ENCODE data around the gene MMP24OS. TPM values are rescaled to one million over a fixed set of nuclear protein-coding genes. Genes with fewer than 3 reads are reported as not detected.

Gene MMP24OS
- total RNA-seq, 6 experiments from 2014 or later, result 91.7 to 117 (median 105) TPM

- H3K9me3 Mint-ChIP-seq, result no peaks in the 10 kb centered on the region
- H3K36me3 Mint-ChIP-seq (ENCODE audit: low read depth), result peaks cover 45% of the 10 kb centered on the region
- H3K27ac Mint-ChIP-seq, result peak overlapping the region; percentile 57
- H3K4me3 Mint-ChIP-seq, result no peak overlapping the region; the same call in 1 of the 2 replicates
- H3K4me1 Mint-ChIP-seq (ENCODE audit: low read depth), result peaks cover 34% of the 10 kb centered on the region
- no peaks in the 10 kb centered on the region; the same call in none of the 2 replicates for H3K27me3 Mint-ChIP-seq (ENCODE audit: insufficient read depth)
- TF ChIP-seq CTCF (IDR thresholded peaks at IDR 0.05), result 0 out of 2 replicates have a peak, but pooled peaks have one; percentile 16
- DNase-seq, result no peak
These were observed 1.7 kb upstream of the MMP24OS start for GRCh38 chr20:35279533-35280174.

GRCh38 chr20:35279040-35279439 is 1.1 kb upstream of the MMP24OS start:
- H3K27me3 Mint-ChIP-seq (ENCODE audit: insufficient read depth), result no peaks in the 10 kb centered on the region; the same call in none of the 2 replicates
- H3K27ac Mint-ChIP-seq, result peak overlapping the region; percentile 57
- H3K36me3 Mint-ChIP-seq (ENCODE audit: low read depth), result peaks cover 44% of the 10 kb centered on the region
- peaks cover 33% of the 10 kb centered on the region for H3K4me1 Mint-ChIP-seq (ENCODE audit: low read depth)
- DNase-seq, result peak; percentile 17
- H3K4me3 Mint-ChIP-seq, result no peak overlapping the region
- no peaks in the 10 kb centered on the region for H3K9me3 Mint-ChIP-seq
- no peak for TF ChIP-seq CTCF (IDR thresholded peaks at IDR 0.05)

GRCh38 chr20:35277127-35277526 is 795 bp downstream of the MMP24OS start:
- Mint-ChIP-seq H3K27me3 (ENCODE audit: insufficient read depth) (no peaks in the 10 kb centered on the region; the same call in none of the 2 replicates), H3K4me3 (peak overlapping the region; percentile 98), H3K4me1 (ENCODE audit: low read depth) (peaks cover 32% of the 10 kb centered on the region), H3K27ac (peak overlapping the region; percentile 97), H3K9me3 (no peaks in the 10 kb centered on the region), H3K36me3 (ENCODE audit: low read depth) (peaks cover 37% of the 10 kb centered on the region)
- TF ChIP-seq CTCF (IDR thresholded peaks at IDR 0.05), result no peak
- no peak for DNase-seq

- peaks cover 35% of the 10 kb centered on the region for H3K36me3 Mint-ChIP-seq (ENCODE audit: low read depth)
- no peak for TF ChIP-seq CTCF (IDR thresholded peaks at IDR 0.05)
- peak overlapping the region; percentile 98 for H3K4me3 Mint-ChIP-seq
- peak overlapping the region; percentile 97 for H3K27ac Mint-ChIP-seq
- H3K27me3 Mint-ChIP-seq (ENCODE audit: insufficient read depth), result no peaks in the 10 kb centered on the region; the same call in none of the 2 replicates
- no peak for DNase-seq
- peaks cover 39% of the 10 kb centered on the region for H3K4me1 Mint-ChIP-seq (ENCODE audit: low read depth)
- no peaks in the 10 kb centered on the region for H3K9me3 Mint-ChIP-seq
These were observed 1.5 kb downstream of the MMP24OS start for GRCh38 chr20:35276408-35276807.

GRCh38 chr20:35275741-35276251 is 2.1 kb downstream of the MMP24OS start:
- Mint-ChIP-seq H3K4me1 (ENCODE audit: low read depth) (peaks cover 39% of the 10 kb centered on the region), H3K27me3 (ENCODE audit: insufficient read depth) (no peaks in the 10 kb centered on the region; the same call in none of the 2 replicates), H3K36me3 (ENCODE audit: low read depth) (peaks cover 35% of the 10 kb centered on the region), H3K4me3 (0 out of 2 replicates have a peak overlapping the region, but pooled peaks have one; percentile 98), H3K9me3 (no peaks in the 10 kb centered on the region), H3K27ac (no peak overlapping the region)
- DNase-seq, result no peak
- no peak for TF ChIP-seq CTCF (IDR thresholded peaks at IDR 0.05)

Data from HFFc6 (cell line).